Activated T-helper 1 cell treated with Interleukin-2 at 50 U/mL for 16 hours (primary cell): ENCODE results near the gene DUSP10.

Experiments used
- DNase-seq: peaks from one replicate; pipeline ENCODE4 v3.0.0-alpha.2; 2020; ENCODE audit warnings: low read depth

Gene DUSP10

GRCh38 chr1:221729771-221730330 is 12.0 kb downstream of the DUSP10 start:
- DNase-seq = no peak

- no peak for DNase-seq
Observed at GRCh38 chr1:221728037-221728505, 13.8 kb downstream of the DUSP10 start.

GRCh38 chr1:221727146-221728036 is 14.5 kb downstream of the DUSP10 start:
- no peak for DNase-seq

- DNase-seq = no peak
Observed at GRCh38 chr1:221725735-221726672, 15.9 kb downstream of the DUSP10 start.

- no peak for DNase-seq
Observed at GRCh38 chr1:221724931-221725605, 16.8 kb downstream of the DUSP10 start.

- no peak for DNase-seq
Observed at GRCh38 chr1:221723848-221724236, 18.0 kb downstream of the DUSP10 start.

GRCh38 chr1:221723018-221723847 is 18.7 kb downstream of the DUSP10 start:
- no peak for DNase-seq

- no peak for DNase-seq
Observed at GRCh38 chr1:221722254-221723017, 19.5 kb downstream of the DUSP10 start.

GRCh38 chr1:221720545-221720944 is 21.3 kb downstream of the DUSP10 start:
- no peak for DNase-seq

GRCh38 chr1:221719987-221720386 is 21.9 kb downstream of the DUSP10 start:
- no peak for DNase-seq

GRCh38 chr1:221719278-221719597 is 22.7 kb downstream of the DUSP10 start:
- no peak for DNase-seq

GRCh38 chr1:221718381-221719277 is 23.3 kb downstream of the DUSP10 start:
- DNase-seq = no peak

GRCh38 chr1:221717485-221717853 is 24.4 kb downstream of the DUSP10 start:
- no peak for DNase-seq

- no peak for DNase-seq
Observed at GRCh38 chr1:221716713-221717484, 25.0 kb downstream of the DUSP10 start.

GRCh38 chr1:221715321-221716169 is 26.3 kb downstream of the DUSP10 start:
- no peak for DNase-seq

- DNase-seq = no peak
Observed at GRCh38 chr1:221714227-221715152, 27.4 kb downstream of the DUSP10 start.
